HG03520 (cell line): Measurements from ENCODE around the gene SCT.
A peak's percentile ranks its signal among the peaks of the same experiment; 100 is the strongest.

ENCODE experiments used
- ATAC-seq: cut with Tn5 transposase; IDR thresholded peaks from one replicate; pipeline ENCODE4 v1.9.1; 2021; ENCODE audit warnings: mild to moderate bottlenecking, moderate library complexity; ENCODE audit not compliant: unreplicated experiment

The SCT gene

GRCh38 chr11:623349-623869 is 3.6 kb downstream of the SCT start:
- no peak for ATAC-seq

GRCh38 chr11:621838-622237 is 5.1 kb downstream of the SCT start:
- no peak for ATAC-seq

GRCh38 chr11:620935-621814 is 5.8 kb downstream of the SCT start:
- ATAC-seq = no peak

GRCh38 chr11:620201-620600 is 6.8 kb downstream of the SCT start:
- no peak for ATAC-seq

GRCh38 chr11:619628-620050 is 7.3 kb downstream of the SCT start:
- no peak for ATAC-seq

GRCh38 chr11:618856-619627 is 7.9 kb downstream of the SCT start:
- ATAC-seq = no peak

- ATAC-seq = no peak
These were observed 8.9 kb downstream of the SCT start for GRCh38 chr11:617912-618682.

- no peak for ATAC-seq
These were observed 9.6 kb downstream of the SCT start for GRCh38 chr11:617199-617911.

GRCh38 chr11:616320-617198 is 10.4 kb downstream of the SCT start:
- no peak for ATAC-seq

- ATAC-seq = peak; percentile 68
These were observed 11.3 kb downstream of the SCT start, which contains the start of gene IRF7 for GRCh38 chr11:615504-616319. Gene IRF7, minus strand, starts transcription at chr11:615950. Its CDS starts 586 bp downstream, at chr11:615364.

GRCh38 chr11:614623-615503 is 12.1 kb downstream of the SCT start:
- ATAC-seq = peak; percentile 3

- no peak for ATAC-seq
These were observed 12.9 kb downstream of the SCT start for GRCh38 chr11:614021-614622.

- no peak for ATAC-seq
These were observed 13.5 kb downstream of the SCT start for GRCh38 chr11:613369-613968.

- ATAC-seq = no peak
These were observed 14.1 kb downstream of the SCT start for GRCh38 chr11:612961-613300.

GRCh38 chr11:612201-612960 is 14.6 kb downstream of the SCT start:
- ATAC-seq = no peak
